SK-N-SH treated with all-trans-retinoic acid at 6 μM for 48 hours (cell line): Measurements from ENCODE around the gene ZNF239.

Experiments
- ARNTL ChIP-seq: fragments of 450-650 bp; formaldehyde crosslinking; IDR thresholded peaks from 2 replicates; pipeline ENCODE4 v1.5.0; 2020; ENCODE audit warnings: low read depth, mild to moderate bottlenecking, moderate library complexity, borderline replicate concordance
- BACH2 ChIP-seq: fragments of 250-450 bp; sonication (Bioruptor Pico); IDR thresholded peaks from 2 replicates; pipeline ENCODE4 v1.9.0; 2021; ENCODE audit warnings: mild to moderate bottlenecking, borderline replicate concordance
- CREB5 ChIP-seq: fragments of 250-450 bp; sonication (Bioruptor Pico); IDR thresholded peaks from 2 replicates; pipeline ENCODE4 v1.5.1; 2020; ENCODE audit warnings: low read depth, mild to moderate bottlenecking, moderate library complexity
- CSDC2 ChIP-seq: fragments of 250-450 bp; sonication (Bioruptor Pico); IDR thresholded peaks from 2 replicates; pipeline ENCODE4 v1.5.0; 2020; ENCODE audit warnings: mild to moderate bottlenecking, moderate library complexity
- PATZ1 ChIP-seq: fragments of 250-450 bp; sonication (Bioruptor Pico); IDR thresholded peaks from 2 replicates; pipeline ENCODE4 v1.8.0; 2020; ENCODE audit warnings: mild to moderate bottlenecking, moderate library complexity, borderline replicate concordance
- PPARA ChIP-seq: fragments of 250-450 bp; sonication (Bioruptor Pico); IDR thresholded peaks from 2 replicates; pipeline ENCODE4 v1.5.0; 2020; ENCODE audit warnings: mild to moderate bottlenecking, borderline replicate concordance
- RARB ChIP-seq: fragments of 250-450 bp; sonication (Bioruptor Pico); IDR thresholded peaks from 2 replicates; pipeline ENCODE4 v1.8.0; 2021; ENCODE audit warnings: mild to moderate bottlenecking, moderate library complexity
- SNAI2 ChIP-seq: fragments of 250-450 bp; sonication (Bioruptor Pico); IDR thresholded peaks from 2 replicates; pipeline ENCODE4 v1.5.0; 2020; ENCODE audit warnings: mild to moderate bottlenecking, moderate library complexity
- ZC3H10 ChIP-seq: fragments of 250-450 bp; sonication (Bioruptor Pico); IDR thresholded peaks from 2 replicates; pipeline ENCODE4 v1.5.1; 2021; ENCODE audit warnings: mild to moderate bottlenecking, moderate library complexity
- ZFP3 ChIP-seq: fragments of 250-450 bp; sonication (Bioruptor Pico); IDR thresholded peaks from 2 replicates; pipeline ENCODE4 v1.5.0; 2020; ENCODE audit warnings: mild to moderate bottlenecking, moderate library complexity
- ZFP30 ChIP-seq: fragments of 450-650 bp; formaldehyde crosslinking; IDR thresholded peaks from 2 replicates; pipeline ENCODE4 v1.5.0; 2022; ENCODE audit warnings: mild to moderate bottlenecking, moderate library complexity
- ZNF565 ChIP-seq: fragments of 450-650 bp; formaldehyde crosslinking; conservative IDR thresholded peaks from 2 replicates; pipeline ENCODE4 v1.5.0; 2020; ENCODE audit warnings: low read depth, mild to moderate bottlenecking, moderate library complexity
- ZNF70 ChIP-seq: fragments of 450-650 bp; formaldehyde crosslinking; IDR thresholded peaks from 2 replicates; pipeline ENCODE4 v1.5.0; 2020; ENCODE audit warnings: mild to moderate bottlenecking, moderate library complexity

GRCh38 chr10:43595739-43596298 is 21.4 kb upstream of the ZNF239 start:
- TF ChIP-seq PATZ1 (CRISPR knock-in tag) (no peak), CREB5 (CRISPR knock-in tag) (no peak), ZFP3 (no peak), ZNF565 (no peak), CSDC2 (CRISPR knock-in tag) (no peak), ZFP30 (CRISPR knock-in tag) (no peak), ZC3H10 (no peak), PPARA (CRISPR knock-in tag) (no peak), SNAI2 (CRISPR knock-in tag) (no peak), BACH2 (no peak), ARNTL (CRISPR knock-in tag) (no peak), ZNF70 (no peak), RARB (CRISPR knock-in tag) (no peak)
